ENCODE results near the gene MX2.

DNA sequence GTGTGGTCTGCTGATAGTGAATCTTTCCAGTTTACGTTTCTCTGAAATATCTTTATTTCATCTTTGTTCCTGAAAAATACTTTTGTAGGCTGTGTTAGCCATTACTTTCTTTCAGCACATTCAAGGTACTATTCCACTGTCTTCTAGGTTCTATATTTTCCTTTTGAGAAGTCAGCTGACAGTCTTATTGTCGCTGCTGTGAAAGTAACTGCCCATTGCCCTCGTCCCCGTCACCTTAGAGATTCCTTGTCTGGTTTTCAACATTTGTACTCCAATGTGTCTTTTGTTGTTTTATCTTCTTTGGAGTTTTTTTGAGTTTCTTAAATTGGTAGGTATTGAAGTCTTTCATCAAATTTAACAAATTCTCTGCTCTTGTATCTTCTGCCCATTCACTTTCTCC, 19.8 kb upstream of the MX2 start:
- TF ChIP-seq, protein P1, sequence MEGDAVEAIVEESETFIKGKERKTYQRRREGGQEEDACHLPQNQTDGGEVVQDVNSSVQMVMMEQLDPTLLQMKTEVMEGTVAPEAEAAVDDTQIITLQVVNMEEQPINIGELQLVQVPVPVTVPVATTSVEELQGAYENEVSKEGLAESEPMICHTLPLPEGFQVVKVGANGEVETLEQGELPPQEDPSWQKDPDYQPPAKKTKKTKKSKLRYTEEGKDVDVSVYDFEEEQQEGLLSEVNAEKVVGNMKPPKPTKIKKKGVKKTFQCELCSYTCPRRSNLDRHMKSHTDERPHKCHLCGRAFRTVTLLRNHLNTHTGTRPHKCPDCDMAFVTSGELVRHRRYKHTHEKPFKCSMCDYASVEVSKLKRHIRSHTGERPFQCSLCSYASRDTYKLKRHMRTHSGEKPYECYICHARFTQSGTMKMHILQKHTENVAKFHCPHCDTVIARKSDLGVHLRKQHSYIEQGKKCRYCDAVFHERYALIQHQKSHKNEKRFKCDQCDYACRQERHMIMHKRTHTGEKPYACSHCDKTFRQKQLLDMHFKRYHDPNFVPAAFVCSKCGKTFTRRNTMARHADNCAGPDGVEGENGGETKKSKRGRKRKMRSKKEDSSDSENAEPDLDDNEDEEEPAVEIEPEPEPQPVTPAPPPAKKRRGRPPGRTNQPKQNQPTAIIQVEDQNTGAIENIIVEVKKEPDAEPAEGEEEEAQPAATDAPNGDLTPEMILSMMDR (tag by site-specific recombination; IDR thresholded peaks at IDR 0.05), result no peak
- TF ChIP-seq, protein P2, sequence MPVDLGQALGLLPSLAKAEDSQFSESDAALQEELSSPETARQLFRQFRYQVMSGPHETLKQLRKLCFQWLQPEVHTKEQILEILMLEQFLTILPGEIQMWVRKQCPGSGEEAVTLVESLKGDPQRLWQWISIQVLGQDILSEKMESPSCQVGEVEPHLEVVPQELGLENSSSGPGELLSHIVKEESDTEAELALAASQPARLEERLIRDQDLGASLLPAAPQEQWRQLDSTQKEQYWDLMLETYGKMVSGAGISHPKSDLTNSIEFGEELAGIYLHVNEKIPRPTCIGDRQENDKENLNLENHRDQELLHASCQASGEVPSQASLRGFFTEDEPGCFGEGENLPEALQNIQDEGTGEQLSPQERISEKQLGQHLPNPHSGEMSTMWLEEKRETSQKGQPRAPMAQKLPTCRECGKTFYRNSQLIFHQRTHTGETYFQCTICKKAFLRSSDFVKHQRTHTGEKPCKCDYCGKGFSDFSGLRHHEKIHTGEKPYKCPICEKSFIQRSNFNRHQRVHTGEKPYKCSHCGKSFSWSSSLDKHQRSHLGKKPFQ (tag by site-specific recombination; IDR thresholded peaks at IDR 0.05), result no peak
- TF ChIP-seq ZNF335 (tag by site-specific recombination; conservative IDR thresholded peaks at IDR 0.05), result no peak
- no peak for TF ChIP-seq ZNF274 (IDR thresholded peaks at IDR 0.05; ENCODE audit: low read length)
- TF ChIP-seq ZNF274 (tag by site-specific recombination; IDR thresholded peaks at IDR 0.05; ENCODE audit: borderline replicate concordance), result no peak
- no peak for TF ChIP-seq ZNF350 (tag by site-specific recombination; IDR thresholded peaks at IDR 0.05)
